IMR-90 (cell line): ENCODE data around the gene AK1. TPM values are rescaled to one million over a fixed set of nuclear protein-coding genes. Genes with fewer than 3 reads are reported as not detected.
A peak's percentile ranks its signal among the peaks of the same experiment; 100 is the strongest.

Experiments
- ATAC-seq: fragments of 200-7000 bp; cut with Tn5 transposase; 2 replicates; pipeline ENCODE4 v1.9.1; 2020; ENCODE audit warnings: low read depth, mild to moderate bottlenecking, moderate library complexity
- BruUV-seq: library from RNA; stranded (reverse); fragments of 400-500 nt; replicated peaks from 2 replicates; lab custom pipeline; 2021; lab: Mats Ljungman, UMichigan
- CTCF ChIA-PET: fragments of 300-600 bp; formaldehyde crosslinking; extraction: SDS; loops from one replicate; lab custom pipeline; 2021; ENCODE audit warnings: antibody characterized with exemption; lab: Yijun Ruan, JAX
- POLR2A ChIA-PET: fragments of 300-600 bp; sonication (Branson Sonifier 250); formaldehyde crosslinking; loops from one replicate; lab custom pipeline; 2022; ENCODE audit warnings: antibody characterized with exemption; ENCODE audit not compliant: unreplicated experiment; lab: Charles Lee
- DNase-seq: peaks from one replicate; pipeline ENCODE4 v3.0.0; 2013
- H2AFZ ChIP-seq: replicated peaks from 2 replicates; pipeline ENCODE3; 2013; ENCODE audit warnings: low read length, mild to moderate bottlenecking; ENCODE audit not compliant: poor library complexity
- H2AK5ac ChIP-seq: 2 replicates; pipeline ENCODE4 v1.6.1; 2013; ENCODE audit warnings: low read depth, low read length, inconsistent platforms
- H2AK9ac ChIP-seq: replicated peaks from 2 replicates; pipeline ENCODE3; 2013; ENCODE audit warnings: mild to moderate bottlenecking, low read depth, low read length, moderate library complexity; ENCODE audit not compliant: poor library complexity
- H2BK120ac ChIP-seq: 2 replicates; pipeline ENCODE4 v1.6.1; 2013; ENCODE audit warnings: low read depth, low read length, inconsistent platforms
- H2BK15ac ChIP-seq: 3 replicates; pipeline ENCODE4 v1.6.1; 2013; ENCODE audit warnings: low read depth, low read length, inconsistent platforms
- H2BK20ac ChIP-seq: 2 replicates; pipeline ENCODE4 v1.6.1; 2013; ENCODE audit warnings: low read depth, mild to moderate bottlenecking, inconsistent platforms, low read length, moderate library complexity
- H2BK5ac ChIP-seq: 2 replicates; pipeline ENCODE4 v1.6.1; 2013; ENCODE audit warnings: mild to moderate bottlenecking, low read depth, low read length, inconsistent platforms; ENCODE audit not compliant: poor library complexity, severe bottlenecking
- H3K14ac ChIP-seq: replicated peaks from 2 replicates; pipeline ENCODE4 v1.6.1; 2013; ENCODE audit warnings: low read depth, low read length, inconsistent platforms
- H3K18ac ChIP-seq: 2 replicates; pipeline ENCODE4 v1.6.1; 2013; ENCODE audit warnings: low read depth, low read length, control low read depth
- H3K23ac ChIP-seq: 2 replicates; pipeline ENCODE4 v1.6.1; 2013; ENCODE audit warnings: low read depth, low read length, inconsistent platforms
- H3K27ac ChIP-seq: 2 replicates; pipeline ENCODE4 v1.5.1; 2013; ENCODE audit warnings: mild to moderate bottlenecking, control low read depth, low read length; ENCODE audit not compliant: insufficient read depth
- H3K27me3 ChIP-seq: 2 replicates; pipeline ENCODE4 v1.6.1; 2013; ENCODE audit warnings: low read length; ENCODE audit not compliant: control insufficient read depth, insufficient read depth
- H3K36me3 ChIP-seq: 2 replicates; pipeline ENCODE4 v1.6.1; 2013; ENCODE audit warnings: low read length, mixed read lengths; ENCODE audit not compliant: control insufficient read depth, insufficient read depth
- H3K4ac ChIP-seq: 2 replicates; pipeline ENCODE4 v1.6.1; 2013; ENCODE audit warnings: low read depth, low read length, inconsistent platforms
- H3K4me1 ChIP-seq: 2 replicates; pipeline ENCODE4 v1.6.1; 2013; ENCODE audit warnings: low read length, mixed read lengths; ENCODE audit not compliant: control insufficient read depth, insufficient read depth
- H3K4me2 ChIP-seq: 2 replicates; pipeline ENCODE4 v1.6.1; 2013; ENCODE audit warnings: low read depth, mild to moderate bottlenecking, control low read depth, low read length, moderate library complexity
- H3K4me3 ChIP-seq: 2 replicates; pipeline ENCODE4 v1.5.1; 2013; ENCODE audit warnings: low read depth, mild to moderate bottlenecking, control low read depth, low read length, moderate library complexity; ENCODE audit not compliant: insufficient read depth
- H3K56ac ChIP-seq: 2 replicates; pipeline ENCODE4 v1.6.1; 2013; ENCODE audit warnings: low read length, inconsistent platforms; ENCODE audit not compliant: insufficient read depth; ENCODE audit errors: extremely low read depth
- H3K79me1 ChIP-seq, 2 experiments: 2 replicates each; pipeline ENCODE4 v1.6.1; 2013; ENCODE audit warnings: low read length in 2 of 2, inconsistent platforms in 1 of 2, low read depth in 1 of 2
- H3K9ac ChIP-seq: 2 replicates; pipeline ENCODE4 v1.6.1; 2013; ENCODE audit warnings: low read depth, low read length, control low read depth
- H3K9me1 ChIP-seq: 2 replicates; pipeline ENCODE4 v1.6.1; 2013; ENCODE audit warnings: low read length, inconsistent platforms; ENCODE audit not compliant: insufficient read depth
- H3K9me3 ChIP-seq: 2 replicates; pipeline ENCODE4 v1.6.1; 2013; ENCODE audit warnings: low read length; ENCODE audit not compliant: control insufficient read depth, insufficient read depth
- H4K20me1 ChIP-seq: 2 replicates; pipeline ENCODE4 v1.6.1; 2013; ENCODE audit warnings: low read length, inconsistent platforms; ENCODE audit not compliant: insufficient read depth
- H4K5ac ChIP-seq: 2 replicates; pipeline ENCODE4 v1.6.1; 2013; ENCODE audit warnings: mild to moderate bottlenecking, low read depth, low read length, control low read depth
- H4K8ac ChIP-seq, 2 experiments: 2 replicates each; pipeline ENCODE4 v1.6.1; 2013; ENCODE audit warnings: low read depth in 2 of 2, low read length in 2 of 2, control low read depth in 1 of 2, inconsistent platforms in 1 of 2
- H4K91ac ChIP-seq: 2 replicates; pipeline ENCODE4 v1.6.1; 2013; ENCODE audit warnings: low read depth, low read length, inconsistent platforms; ENCODE audit not compliant: insufficient read depth
- FOS ChIP-seq: fragments of 150-350 bp; IDR thresholded peaks from 2 replicates; pipeline ENCODE4 v1.6.1; 2016; ENCODE audit warnings: low read depth, low read length
- MAFK ChIP-seq: IDR thresholded peaks from 2 replicates; pipeline ENCODE4 v1.6.1; 2012; ENCODE audit warnings: low read depth, low read length, improper control_type of control experiment
- MAZ ChIP-seq: IDR thresholded peaks from 2 replicates; pipeline ENCODE4 v1.6.1; 2012; ENCODE audit warnings: low read depth, mild to moderate bottlenecking, low read length, improper control_type of control experiment, moderate library complexity, borderline replicate concordance
- RAD21 ChIP-seq: IDR thresholded peaks from 2 replicates; pipeline ENCODE4 v1.6.1; 2012; ENCODE audit warnings: low read length, improper control_type of control experiment
- SMC3 ChIP-seq: fragments of 150-350 bp; IDR thresholded peaks from 2 replicates; pipeline ENCODE4 v1.6.1; 2016; ENCODE audit warnings: low read depth, mild to moderate bottlenecking, antibody characterized with exemption, low read length, moderate library complexity
- USF2 ChIP-seq: fragments of 150-350 bp; IDR thresholded peaks from 2 replicates; pipeline ENCODE4 v1.6.1; 2017; ENCODE audit warnings: mild to moderate bottlenecking, antibody characterized with exemption, low read length, low read depth
- WGBS, 2 experiments: methylation state at CpG; one replicate each; pipeline versions ENCODE4 v1.1.5 to v1.1.7; 2013; ENCODE audit warnings: missing lambda C conversion rate in 2 of 2; ENCODE audit not compliant: insufficient read length in 1 of 2; ENCODE audit errors: extremely low coverage in 2 of 2; 5-methylcytosine and 5-hydroxymethylcytosine counted together
- dilution Hi-C: fragments of 300-500 bp; cut with HindIII; formaldehyde crosslinking; loops from one replicate; pipeline ENCODE4 v1.14.3; 2018; ENCODE audit warnings: low sequenced_read_pairs; ENCODE audit not compliant: unreplicated experiment
- in situ Hi-C: fragments of 300-500 bp; cut with MboI; formaldehyde crosslinking; loops from 3 replicates; pipeline ENCODE4 v1.14.3; 2019; ENCODE audit warnings: low sequenced_read_pairs, inconsistent platforms, mixed read lengths
- intact Hi-C: fragments of 100-400 bp; cut with micrococcal nuclease; formaldehyde crosslinking; loops from 2 replicates; pipeline ENCODE4 v1.10.0; 2022
- polyA plus RNA-seq, 3 experiments: library from polyadenylated mRNA; depleted of rRNA; stranded (reverse); fragments of >200 nt; gene quantifications; 2 replicates each; pipeline ENCODE4 v1.2.3, GENCODE V29; 2012; ENCODE audit warnings: low replicate concordance in 1 of 3
- total RNA-seq: library from RNA; depleted of rRNA; stranded (reverse); fragments of >200 nt; gene quantifications from 2 replicates; pipeline ENCODE4 v1.2.3, GENCODE V29; 2012

The AK1 gene
- total and polyA plus RNA-seq, 2 of the 4 experiments (the other 2 are of a cell fraction): 44.8 to 119 TPM

- H3K9me1 ChIP-seq: peaks cover 5% of the 10 kb centered on the region; the same call in 1 of the 2 replicates
- no peak overlapping the region for H4K5ac ChIP-seq
- H4K8ac ChIP-seq: no peak overlapping the region; a peak in 1 of 4 replicates
- no peak overlapping the region for H3K56ac ChIP-seq
- H2BK15ac ChIP-seq: no peak overlapping the region
- H3K27ac ChIP-seq: no peak overlapping the region
- TF ChIP-seq MAZ: no peak
- TF ChIP-seq SMC3: no peak
- no peak for TF ChIP-seq MAFK
- no peak for TF ChIP-seq USF2
- no peak for TF ChIP-seq RAD21
- TF ChIP-seq FOS: no peak
- ChIA-PET POLR2A (no interaction called here), CTCF (no interaction called here)
- H2BK5ac ChIP-seq: peak overlapping the region; percentile 29
- no peak overlapping the region for H2AFZ ChIP-seq
- H3K27me3 ChIP-seq: no peaks in the 10 kb centered on the region
- no peak overlapping the region for H2BK120ac ChIP-seq
- 0 out of 2 replicates have a peak, but pooled peaks cover 3% of the 10 kb centered on the region for H4K20me1 ChIP-seq
- in situ Hi-C loops: no loop called here
- H3K18ac ChIP-seq: no peak overlapping the region
- DNase-seq: no peak
- no peak overlapping the region for H2BK20ac ChIP-seq
- ATAC-seq: no peak
- H3K4ac ChIP-seq: no peak overlapping the region
- H3K14ac ChIP-seq: no peak overlapping the region
- H3K4me2 ChIP-seq: no peak overlapping the region
- no peaks in the 10 kb centered on the region for H3K9me3 ChIP-seq
- WGBS, 2 experiments: 81 to 100% methylated on average over 1 to 4 of the region's 19 CpGs
- no peak overlapping the region for H2AK5ac ChIP-seq
- H4K91ac ChIP-seq: no peak overlapping the region
- H3K4me1 ChIP-seq: no peaks in the 10 kb centered on the region
- H3K23ac ChIP-seq: no peak overlapping the region; the same call in 1 of the 2 replicates
- H2AK9ac ChIP-seq: no peak overlapping the region
- H3K9ac ChIP-seq: no peak overlapping the region
- no peak overlapping the region for H3K4me3 ChIP-seq
- H3K79me1 ChIP-seq: no peaks in the 10 kb centered on the region
- peaks cover 16% of the 10 kb centered on the region for H3K36me3 ChIP-seq
- BruUV-seq: no TSS peak
- dilution Hi-C loops: no loop called here
- intact Hi-C loops: no loop called here
Measured at GRCh38 chr9:127865645-127866464, 11.6 kb downstream of the AK1 start.
